K562 (cell line): ENCODE data around the gene PCNX3. TPM values are rescaled to one million over a fixed set of nuclear protein-coding genes. Genes with fewer than 3 reads are reported as not detected.
A peak's percentile ranks its signal among the peaks of the same experiment; 100 is the strongest.

Experiments
- ATF4 ChIP-seq: fragments of 450-650 bp; formaldehyde crosslinking; IDR thresholded peaks from 2 replicates; pipeline ENCODE4 v1.4.0; 2022; ENCODE audit warnings: mild to moderate bottlenecking, moderate library complexity
- BCL6 ChIP-seq: fragments of 250-450 bp; sonication (Bioruptor Pico); IDR thresholded peaks from 2 replicates; pipeline ENCODE4 v1.4.0; 2020
- CBX2 ChIP-seq: fragments of 200-600 bp; sonication (generic); IDR thresholded peaks from one replicate; pipeline ENCODE4 v1.6.1; 2012; ENCODE audit warnings: mild to moderate bottlenecking, low read length, inconsistent platforms; ENCODE audit not compliant: insufficient read depth, poor library complexity, severe bottlenecking
- EWSR1 ChIP-seq: fragments of 450-650 bp; IDR thresholded peaks from 2 replicates; pipeline ENCODE4 v1.6.1; 2018; ENCODE audit warnings: borderline replicate concordance, mild to moderate bottlenecking, low read depth, moderate library complexity; ENCODE audit not compliant: partially characterized antibody
- EZH2 ChIP-seq: IDR thresholded peaks from 2 replicates; pipeline ENCODE4 v1.6.1; 2012; ENCODE audit warnings: low read depth, mild to moderate bottlenecking, inconsistent platforms, low read length, borderline replicate concordance
- HDAC1 ChIP-seq, 2 experiments: fragments of 450-650 bp; IDR thresholded peaks; 2 replicates each; pipeline ENCODE4 v1.6.1; 2016 to 2017; ENCODE audit warnings: inconsistent platforms in 1 of 2, mild to moderate bottlenecking in 1 of 2, moderate library complexity in 1 of 2
- HLTF ChIP-seq: fragments of 450-650 bp; IDR thresholded peaks from 2 replicates; pipeline ENCODE4 v1.6.1; 2016
- KLF1 ChIP-seq: fragments of 450-650 bp; IDR thresholded peaks from 2 replicates; pipeline ENCODE4 v1.6.1; 2016; ENCODE audit warnings: missing genetic modification characterization, missing compliant biosample characterization
- L3MBTL2 ChIP-seq: fragments of 450-650 bp; IDR thresholded peaks from 2 replicates; pipeline ENCODE4 v1.6.1; 2016; ENCODE audit warnings: mild to moderate bottlenecking, moderate library complexity
- LARP7 ChIP-seq: fragments of 450-650 bp; IDR thresholded peaks from 2 replicates; pipeline ENCODE4 v1.6.1; 2016
- MLLT1 ChIP-seq, 2 experiments: fragments of 450-650 bp; IDR thresholded peaks; 2 replicates each; pipeline ENCODE4 v1.6.1; 2016
- NCOA2 ChIP-seq, 2 experiments: fragments of 450-650 bp; IDR thresholded peaks; 2 replicates each; pipeline ENCODE4 v1.6.1; 2018; ENCODE audit warnings: mild to moderate bottlenecking in 2 of 2, moderate library complexity in 1 of 2; ENCODE audit not compliant: partially characterized antibody in 2 of 2
- NFE2 ChIP-seq: IDR thresholded peaks from 2 replicates; pipeline ENCODE4 v1.6.1; 2014; ENCODE audit warnings: antibody characterized with exemption, low read depth
- PTBP1 ChIP-seq: fragments of 200-400 bp; formaldehyde crosslinking; IDR thresholded peaks from 2 replicates; pipeline ENCODE4 v1.6.1; 2017; ENCODE audit warnings: low read depth, low read length
- STAT5A ChIP-seq: IDR thresholded peaks from 2 replicates; pipeline ENCODE4 v1.6.1; 2012; ENCODE audit warnings: low read length, inconsistent platforms, borderline replicate concordance
- TCF7L2 ChIP-seq: fragments of 150-350 bp; IDR thresholded peaks from 2 replicates; pipeline ENCODE4 v1.6.1; 2016; ENCODE audit warnings: low read depth, mild to moderate bottlenecking, low read length, moderate library complexity
- ZMIZ1 ChIP-seq, 2 experiments: fragments of 150-350 bp in 1 of 2; IDR thresholded peaks; 2 replicates each; pipeline ENCODE4 v1.6.1; 2012 to 2016; ENCODE audit warnings: low read depth in 2 of 2, low read length in 2 of 2, mild to moderate bottlenecking in 1 of 2, moderate library complexity in 1 of 2
- ZNF583 ChIP-seq: fragments of 250-450 bp; sonication (Bioruptor Pico); IDR thresholded peaks from 2 replicates; pipeline ENCODE4 v1.4.0; 2020
- ZNF584 ChIP-seq: fragments of 200-800 bp; sonication (Bioruptor generic); IDR thresholded peaks from 2 replicates; pipeline ENCODE4 v1.6.1; 2016; ENCODE audit warnings: low read depth, mild to moderate bottlenecking, missing genetic modification characterization, missing compliant biosample characterization
- polyA plus RNA-seq, 8 experiments: library from polyadenylated mRNA; depleted of rRNA in 4 of 8; stranded (reverse) in 5 of 8; unstranded in 3 of 8; fragments of >200 nt; fragmentation: Nextera tagmentation in 2 of 8; fragmentation: Illumina TruSeq in 1 of 8; extraction: Ambion mirVana in 2 of 8; extraction: Trizol in 1 of 8; gene quantifications; 2 replicates each; pipeline versions ENCODE4 v1.2.1 to v1.2.3, GENCODE V29; 2011 to 2014; ENCODE audit warnings: inconsistent platforms in 1 of 8, missing spikeins in 1 of 8
- total RNA-seq, 7 experiments: library from RNA; depleted of rRNA in 6 of 7; stranded (reverse); fragments of >200 nt in 6 of 7; fragmentation: Illumina TruSeq in 2 of 7; extraction: Trizol in 2 of 7; gene quantifications; 2 replicates each; pipeline versions ENCODE4 v1.2.1 to v1.2.3, GENCODE V29; 2011 to 2021; ENCODE audit warnings: low replicate concordance in 1 of 7

PCNX3 gene
- total and polyA plus RNA-seq, 9 of the 15 experiments (the other 6 are each of a cell fraction or from before 2014, with no cell fraction given), result 0.11 to 47.8 (median 12.8) TPM

GRCh38 chr11:65569973-65570918 lies 45.3 kb upstream of the PCNX3 start, which contains the start of gene ZNRD2 (continued):
- no peak for TF ChIP-seq CBX2
- no peak for TF ChIP-seq TCF7L2
- TF ChIP-seq BCL6 (CRISPR knock-in tag), result no peak
- no peak for TF ChIP-seq NFE2
- 0 out of 4 replicates have a peak, but pooled peaks of 1 of the 2 experiments have one; percentile 52 for TF ChIP-seq MLLT1 (IDR thresholded peaks at IDR 0.05)
- TF ChIP-seq ZNF584, result no peak
- no peak for TF ChIP-seq NCOA2 (IDR thresholded peaks at IDR 0.05; ENCODE audit: partially characterized antibody in 2 of 2)
- no peak for TF ChIP-seq PTBP1
- TF ChIP-seq EWSR1, result no peak
- no peak for TF ChIP-seq LARP7
- no peak for TF ChIP-seq HLTF
- TF ChIP-seq ZNF583 (CRISPR knock-in tag), result no peak
- peak; percentile 84 for TF ChIP-seq L3MBTL2
- TF ChIP-seq EZH2, result no peak
- TF ChIP-seq STAT5A, result no peak
- TF ChIP-seq ATF4 (CRISPR knock-in tag), result peak; percentile 42; the same call in 1 of the 2 replicates
- TF ChIP-seq KLF1, result peak; percentile 89
- no peak for TF ChIP-seq ZMIZ1 (IDR thresholded peaks at IDR 0.05; ENCODE audit: low read depth in 2 of 2, low read length in 2 of 2)
- peak in 1 of 2 experiments; percentile 97; a peak in 3 of 4 replicates for TF ChIP-seq HDAC1 (IDR thresholded peaks at IDR 0.05)
